ENCODE measurements around the gene DNAH12.

DNA sequence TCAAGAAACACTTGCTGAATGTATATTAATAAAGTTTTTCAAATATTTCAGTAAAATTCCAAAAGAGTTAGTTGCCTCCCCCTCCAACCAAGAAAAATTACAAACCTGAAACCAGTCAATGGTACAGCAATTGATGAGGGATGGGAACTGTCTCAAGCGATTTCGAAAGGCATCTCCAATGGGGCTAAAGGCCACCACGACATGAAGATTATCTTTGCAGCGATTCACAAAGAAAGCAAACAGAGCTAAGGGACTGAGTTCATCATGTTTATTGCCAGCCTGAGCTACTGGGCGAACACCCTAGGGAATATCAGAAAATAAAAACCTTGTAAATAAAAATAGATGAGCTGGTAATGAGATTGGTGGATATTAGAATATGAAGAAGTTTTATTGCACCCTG lies 152.4 kb downstream of the DNAH12 start:
- no peak for TF ChIP-seq GATA2 (IDR thresholded peaks at IDR 0.05; ENCODE audit: low read depth, low read length)
- TF ChIP-seq GATA3 (IDR thresholded peaks at IDR 0.05; ENCODE audit: low read depth, low read length), result no peak

Measured in SH-SY5Y (cell line).